Measurements from ENCODE around the gene FHIT.

Gene FHIT

GRCh38 chr3:60434323-60434722, 816.9 kb downstream of the FHIT start:
- H3K27ac Mint-ChIP-seq, result no peak overlapping the region
- no peaks in the 10 kb centered on the region for H3K9me3 Mint-ChIP-seq
- H3K36me3 Mint-ChIP-seq (ENCODE audit: low read depth), result no peaks in the 10 kb centered on the region
- no peak for TF ChIP-seq CTCF (IDR thresholded peaks at IDR 0.05; ENCODE audit: unreplicated experiment in 3 of 3)
- H3K27me3 Mint-ChIP-seq (ENCODE audit: low read depth), result no peaks in the 10 kb centered on the region
- peaks cover 7% of the 10 kb centered on the region for H3K4me1 Mint-ChIP-seq
- H3K4me3 Mint-ChIP-seq, result no peak overlapping the region

- Mint-ChIP-seq H3K27me3 (ENCODE audit: low read depth) (no peaks in the 10 kb centered on the region), H3K9me3 (no peaks in the 10 kb centered on the region), H3K36me3 (ENCODE audit: low read depth) (no peaks in the 10 kb centered on the region), H3K4me3 (no peak overlapping the region), H3K27ac (no peak overlapping the region), H3K4me1 (peaks cover 7% of the 10 kb centered on the region)
- no peak for TF ChIP-seq CTCF (IDR thresholded peaks at IDR 0.05; ENCODE audit: unreplicated experiment in 3 of 3)
Observed at GRCh38 chr3:60431599-60431958, 819.7 kb downstream of the FHIT start.

- H3K4me1 Mint-ChIP-seq, result peaks cover 7% of the 10 kb centered on the region
- H3K27ac Mint-ChIP-seq, result no peak overlapping the region
- no peaks in the 10 kb centered on the region for H3K36me3 Mint-ChIP-seq (ENCODE audit: low read depth)
- H3K4me3 Mint-ChIP-seq, result no peak overlapping the region
- H3K27me3 Mint-ChIP-seq (ENCODE audit: low read depth), result no peaks in the 10 kb centered on the region
- H3K9me3 Mint-ChIP-seq, result no peaks in the 10 kb centered on the region
- TF ChIP-seq CTCF (IDR thresholded peaks at IDR 0.05; ENCODE audit: unreplicated experiment in 3 of 3), result no peak
Observed at GRCh38 chr3:60430205-60430604, 821.0 kb downstream of the FHIT start.

DNA sequence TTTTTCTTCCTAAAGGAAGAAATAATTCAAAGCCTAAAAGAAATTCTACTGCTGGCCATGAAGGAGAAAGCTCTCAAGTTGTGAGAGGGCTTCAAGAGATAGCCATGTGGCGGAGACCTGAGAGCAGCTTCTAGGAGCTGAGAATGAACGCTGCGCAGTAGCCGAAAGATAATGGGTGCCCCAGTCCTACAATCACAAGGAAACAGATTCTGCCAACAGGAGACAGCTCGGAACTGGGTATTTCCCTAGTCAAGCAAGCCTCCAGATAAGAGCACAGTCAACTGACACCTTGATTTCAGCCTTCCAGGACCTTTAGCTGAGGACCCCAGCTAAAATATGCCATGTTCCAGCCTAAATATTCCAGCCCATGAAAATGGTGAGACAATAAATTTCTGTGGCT, 824.1 kb downstream of the FHIT start:
- Mint-ChIP-seq H3K27ac (no peak overlapping the region), H3K36me3 (ENCODE audit: low read depth) (no peaks in the 10 kb centered on the region), H3K9me3 (no peaks in the 10 kb centered on the region), H3K4me1 (no peaks in the 10 kb centered on the region), H3K4me3 (no peak overlapping the region), H3K27me3 (ENCODE audit: low read depth) (no peaks in the 10 kb centered on the region)
- no peak for TF ChIP-seq CTCF (IDR thresholded peaks at IDR 0.05; ENCODE audit: unreplicated experiment in 3 of 3)

DNA sequence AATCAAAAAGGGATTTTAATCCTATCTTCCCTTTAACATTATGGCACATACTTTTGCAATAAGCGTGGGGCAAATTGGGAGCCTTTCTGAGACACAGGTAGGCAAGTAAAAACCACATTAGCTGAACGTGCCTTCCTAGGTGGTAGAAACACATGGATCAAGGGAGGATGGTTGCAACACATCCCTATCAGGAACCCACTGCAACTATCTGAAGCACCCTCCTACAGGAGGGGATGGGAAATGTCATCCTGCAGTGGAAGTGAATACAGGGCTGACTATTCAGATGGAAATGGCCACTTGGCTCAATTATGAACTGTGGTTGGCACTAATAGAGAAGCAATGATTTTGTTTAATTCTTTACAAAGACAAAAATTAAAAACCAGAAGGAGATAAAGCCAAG, 826.3 kb downstream of the FHIT start:
- Mint-ChIP-seq H3K27ac (no peak overlapping the region), H3K9me3 (no peaks in the 10 kb centered on the region), H3K4me3 (no peak overlapping the region), H3K27me3 (ENCODE audit: low read depth) (no peaks in the 10 kb centered on the region), H3K36me3 (ENCODE audit: low read depth) (no peaks in the 10 kb centered on the region), H3K4me1 (peaks cover 6% of the 10 kb centered on the region)
- no peak for TF ChIP-seq CTCF (IDR thresholded peaks at IDR 0.05; ENCODE audit: unreplicated experiment in 3 of 3)

DNA sequence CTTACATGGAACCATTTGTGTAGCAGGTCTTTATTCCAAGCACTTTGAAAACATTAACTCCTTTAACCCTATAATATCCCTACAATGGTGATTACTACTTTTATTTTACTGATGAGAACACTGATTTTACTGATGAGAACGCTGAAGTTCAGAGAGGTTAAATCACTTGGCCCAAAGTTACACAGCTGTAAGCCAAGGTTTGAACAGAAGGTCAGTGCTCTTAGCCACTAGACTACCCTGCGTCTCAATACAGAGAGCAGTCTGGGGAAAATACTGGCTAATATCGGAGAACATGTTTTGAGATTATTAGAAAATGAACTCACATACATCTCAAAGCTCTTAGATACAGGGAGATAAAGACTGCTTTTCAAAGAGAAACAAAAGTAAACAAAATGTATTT, 827.2 kb downstream of the FHIT start:
- Mint-ChIP-seq H3K36me3 (ENCODE audit: low read depth) (no peaks in the 10 kb centered on the region), H3K27me3 (ENCODE audit: low read depth) (no peaks in the 10 kb centered on the region), H3K27ac (no peak overlapping the region), H3K9me3 (no peaks in the 10 kb centered on the region), H3K4me3 (no peak overlapping the region), H3K4me1 (peaks cover 6% of the 10 kb centered on the region)
- no peak for TF ChIP-seq CTCF (IDR thresholded peaks at IDR 0.05; ENCODE audit: unreplicated experiment in 3 of 3)

All from nephron (organoid).